ENCODE data around the gene HTT. TPM values are rescaled to one million over a fixed set of nuclear protein-coding genes. Genes with fewer than 3 reads are reported as not detected.

Gene HTT
- total RNA-seq, 1 donor from 2014 or later, result 66.1 TPM

DNA sequence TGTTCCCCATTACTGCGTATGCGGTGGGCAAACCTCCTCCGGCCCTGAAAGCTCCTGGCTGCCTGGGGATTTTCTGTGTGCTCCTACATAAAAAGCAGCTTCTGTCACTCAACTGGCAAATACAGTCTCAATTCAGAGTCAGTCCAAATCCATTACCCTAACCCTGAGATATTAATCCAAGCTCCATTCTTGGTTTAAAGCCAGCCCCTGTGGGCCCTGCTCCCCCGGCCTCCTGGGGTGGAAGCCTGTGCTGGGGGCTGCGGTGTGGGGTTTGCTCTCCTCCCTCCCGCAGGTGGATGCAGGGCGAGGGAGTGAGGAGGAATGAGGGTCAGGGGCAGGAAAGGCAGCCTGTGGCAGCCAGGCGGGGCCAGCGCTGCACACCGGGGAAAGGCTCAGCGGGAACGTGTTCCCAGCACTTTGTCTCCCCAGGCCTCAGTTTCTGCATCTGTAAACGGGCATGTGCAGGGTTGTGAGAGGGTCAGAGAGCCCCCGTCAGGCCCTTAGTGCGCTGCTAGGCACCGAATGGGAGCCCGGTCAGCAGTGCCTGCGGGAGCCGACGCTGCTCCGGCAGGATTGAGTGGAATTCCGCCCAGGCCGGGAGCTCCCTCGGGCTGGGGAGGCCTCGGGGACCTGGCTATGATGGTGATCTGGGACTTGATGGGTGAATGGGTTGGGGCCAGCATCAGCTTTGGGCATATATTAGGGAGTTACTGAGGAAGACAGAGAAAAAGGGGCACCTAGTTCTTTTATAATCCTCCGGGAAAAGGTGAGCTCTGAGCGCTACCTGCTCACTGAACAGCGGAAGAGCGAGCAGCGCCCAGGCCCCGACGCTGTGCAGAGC lies 212.1 kb downstream of the HTT start:
- no peak for DNase-seq (ENCODE audit: low read depth)

DNA sequence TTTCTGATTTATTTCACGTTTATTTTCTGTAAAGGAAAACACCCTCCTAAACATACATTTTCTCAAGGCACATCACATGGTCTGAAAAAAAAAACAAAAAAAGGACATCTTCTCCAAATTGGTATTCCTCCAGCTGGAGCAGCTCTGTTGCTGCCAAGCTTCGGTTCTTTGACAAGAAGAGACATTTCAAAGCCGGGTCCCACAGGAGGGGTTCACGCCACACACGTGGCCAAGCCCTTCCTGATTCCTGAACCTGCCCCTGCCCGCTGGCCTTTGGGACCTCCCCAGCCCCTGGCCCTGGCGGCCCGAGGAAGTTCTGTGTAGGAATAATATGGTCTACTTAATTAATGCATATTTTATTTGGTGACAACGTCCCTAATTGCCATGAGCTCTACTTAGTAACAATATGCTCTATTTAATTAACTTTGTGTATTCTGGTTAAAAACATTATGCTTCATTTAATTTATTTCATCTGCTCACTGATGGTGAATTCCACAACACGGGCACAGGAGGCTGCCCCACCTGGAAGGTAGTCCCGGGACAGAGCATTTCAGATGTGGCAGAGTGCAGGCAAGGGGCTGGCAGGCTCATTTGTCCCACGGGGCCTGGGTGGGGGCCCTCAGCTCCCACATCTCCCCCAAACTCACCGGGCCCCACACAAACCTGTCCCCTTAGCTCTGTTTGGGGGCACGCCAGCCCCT lies 212.9 kb downstream of the HTT start:
- no peak for DNase-seq (ENCODE audit: low read depth)

DNA sequence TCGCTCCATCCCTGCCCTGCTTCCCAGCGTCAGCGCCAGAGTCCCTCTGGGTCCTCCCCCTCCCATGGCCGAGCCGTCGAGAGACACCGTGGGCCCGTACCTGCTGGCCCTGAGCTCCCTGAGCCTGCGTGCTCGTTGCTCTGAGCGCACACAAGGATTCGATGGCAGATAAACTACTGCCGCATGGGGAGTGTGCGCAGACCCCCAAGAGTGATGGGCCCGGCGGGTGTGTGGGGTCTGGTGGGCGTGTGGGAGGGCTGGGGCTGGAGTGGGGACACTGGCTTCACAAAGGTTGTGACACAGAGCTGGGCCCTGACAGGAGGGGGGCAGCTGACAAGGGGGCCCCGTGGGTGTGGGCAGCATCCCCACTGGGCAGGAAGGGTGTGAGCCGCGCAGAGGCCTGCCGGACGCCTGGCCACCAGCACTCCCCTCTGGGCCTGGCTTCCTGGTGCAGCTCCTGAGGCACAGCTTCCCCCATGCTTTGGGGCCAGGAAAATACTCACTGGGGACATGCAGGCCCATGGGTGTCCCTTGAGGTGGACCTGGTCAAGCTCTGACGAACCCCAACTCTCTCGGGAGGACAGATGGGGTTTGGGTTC lies 213.6 kb downstream of the HTT start:
- DNase-seq (ENCODE audit: low read depth), result no peak

- no peak for DNase-seq (ENCODE audit: low read depth)
These were observed 214.2 kb downstream of the HTT start for GRCh38 chr4:3288571-3289094.

DNA sequence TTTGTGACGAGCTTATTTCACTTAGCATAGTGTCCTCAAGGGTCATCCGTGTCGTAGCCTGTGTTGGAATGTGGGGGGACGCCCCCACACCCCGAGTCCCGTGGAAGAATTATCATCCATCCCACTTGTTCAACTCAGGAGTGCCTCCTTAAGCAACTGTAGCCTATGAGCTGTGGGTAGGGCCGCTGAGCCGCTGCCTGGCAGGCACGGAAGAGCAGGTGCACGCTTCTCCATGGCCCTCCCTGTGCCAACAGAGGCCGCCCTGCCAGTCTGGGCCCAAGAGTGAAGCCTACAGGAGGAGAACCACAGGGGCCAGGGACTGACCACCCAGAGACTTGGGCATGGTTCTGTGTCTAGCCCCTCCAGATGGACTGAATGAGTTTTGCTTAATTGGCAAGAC lies 216.0 kb downstream of the HTT start:
- DNase-seq (ENCODE audit: low read depth), result peak; percentile 29

GRCh38 chr4:3290889-3291321 lies 216.4 kb downstream of the HTT start:
- no peak for DNase-seq (ENCODE audit: low read depth)

DNA sequence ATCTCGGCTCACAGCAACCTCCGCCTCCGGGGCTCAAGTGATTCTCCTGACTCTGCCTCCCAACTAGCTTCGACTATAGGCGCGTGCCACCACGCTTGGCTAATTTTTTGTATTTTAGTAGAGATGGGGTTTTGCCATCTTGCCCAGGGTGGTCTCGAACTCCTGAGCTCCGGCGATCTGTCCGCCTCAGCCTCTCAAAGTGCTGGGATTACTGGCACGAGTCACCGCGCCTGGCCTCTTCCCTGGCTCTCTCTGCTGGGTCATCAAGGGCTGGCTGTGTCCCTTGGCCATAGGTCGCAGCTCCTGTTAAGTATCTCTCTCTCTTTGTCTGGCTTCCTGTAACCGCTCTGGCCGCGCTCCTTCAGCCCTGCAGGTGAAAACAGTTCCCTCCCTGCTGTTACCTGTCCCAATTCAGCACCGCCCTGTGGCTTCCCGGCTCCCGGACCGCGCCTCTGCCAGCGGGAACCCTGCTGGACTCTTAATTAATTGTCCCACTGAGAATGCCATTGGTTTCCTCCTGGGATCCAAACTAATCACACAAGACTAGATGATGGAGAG lies 217.0 kb downstream of the HTT start:
- DNase-seq (ENCODE audit: low read depth), result no peak

- DNase-seq (ENCODE audit: low read depth), result peak; percentile 75
These were observed 217.6 kb downstream of the HTT start for GRCh38 chr4:3291969-3292570.

GRCh38 chr4:3292571-3293400 lies 218.3 kb downstream of the HTT start, which contains the start of gene RGS12:
RGS12 (plus strand) TSS chr4:3293021; CDS start chr4:3316171, 23,150 bp downstream.
- peak; percentile 94 for DNase-seq (ENCODE audit: low read depth)

Other genes starting within 250 kb of the HTT start
- 121 and 142 TPM in 2 replicates for gene ADD1, start 230.8 kb upstream of the HTT start, total RNA-seq
- gene NOP14, start 111.3 kb upstream of the HTT start, total RNA-seq, result 26.3 and 30.1 TPM in 2 replicates
- 14.6 and 16.7 TPM in 2 replicates for gene GRK4, start 111.1 kb upstream of the HTT start, total RNA-seq
- not detected in 2 replicates for gene HTT-AS, start 143 bp upstream of the HTT start, total RNA-seq
- gene MSANTD1, start 174.5 kb downstream of the HTT start, total RNA-seq, result 0.48 and 0.57 TPM in 2 replicates
- 27.2 and 29.0 TPM in 2 replicates for gene RGS12, start 218.3 kb downstream of the HTT start, total RNA-seq